CD4-positive, CD25-positive, alpha-beta regulatory T cell (primary cell): Measurements from ENCODE around the gene FUT3. TPM values are rescaled to one million over a fixed set of nuclear protein-coding genes. Genes with fewer than 3 reads are reported as not detected.
A peak's percentile ranks its signal among the peaks of the same experiment; 100 is the strongest.
"Not testable (repeated sequence)": the region's sequence is repeated elsewhere in the genome, so short reads cannot be mapped to it uniquely, and the experiment has no call there.

Experiments
- ATAC-seq, 2 donors: fragments of 150-1000 bp; cut with Tn5 transposase; one replicate each; pipeline ENCODE4 v1.10.0; 2021; ENCODE audit warnings: low read depth in 2 of 2, moderate number of reproducible peaks in 2 of 2, moderate library complexity in 1 of 2
- DNase-seq, 3 donors: peaks; one replicate each; pipeline versions ENCODE4 v3.0.0 to v3.0.0-alpha.2; 2012 to 2022; ENCODE audit warnings: mixed read lengths in 1 of 3
- H3K27ac ChIP-seq: one replicate; pipeline ENCODE4 v1.7.0; 2013; ENCODE audit warnings: mild to moderate bottlenecking, low read length; ENCODE audit not compliant: insufficient read depth, poor library complexity, severe bottlenecking
- H3K27me3 ChIP-seq: one replicate; pipeline ENCODE4 v1.7.0; 2013; ENCODE audit warnings: low read length; ENCODE audit not compliant: control insufficient read depth, insufficient read depth
- H3K36me3 ChIP-seq: one replicate; pipeline ENCODE4 v1.7.0; 2013; ENCODE audit warnings: mild to moderate bottlenecking, low read length, moderate library complexity; ENCODE audit not compliant: control insufficient read depth, insufficient read depth
- H3K4me1 ChIP-seq: 2 replicates; pipeline ENCODE4 v1.7.0; 2013; ENCODE audit warnings: mild to moderate bottlenecking, low read length; ENCODE audit not compliant: insufficient read depth, control insufficient read depth, poor library complexity, severe bottlenecking
- H3K4me3 ChIP-seq: one replicate; pipeline ENCODE4 v1.7.0; 2013; ENCODE audit warnings: low read depth, mild to moderate bottlenecking, low read length, moderate library complexity
- H3K9me3 ChIP-seq, 2 experiments: 1 replicate in 1 of 2; 2 replicates in 1 of 2; pipeline ENCODE4 v1.7.0; 2013; ENCODE audit warnings: low read length in 2 of 2, mild to moderate bottlenecking in 1 of 2, moderate library complexity in 1 of 2; ENCODE audit not compliant: control insufficient read depth in 2 of 2
- H3K27ac Mint-ChIP-seq, 3 donors: one replicate each; pipeline ENCODE4 v1.8.0; 2020 to 2022; ENCODE audit warnings: mild to moderate bottlenecking in 3 of 3, mixed read lengths in 3 of 3, moderate library complexity in 2 of 3
- H3K27me3 Mint-ChIP-seq: one replicate; pipeline ENCODE4 v1.8.0; 2022; ENCODE audit warnings: mild to moderate bottlenecking, mixed read lengths
- H3K36me3 Mint-ChIP-seq: one replicate; pipeline ENCODE4 v1.8.0; 2020; ENCODE audit warnings: mixed read lengths
- H3K4me1 Mint-ChIP-seq, 4 donors: one replicate each; pipeline ENCODE4 v1.8.0; 2020 to 2022; ENCODE audit warnings: mixed read lengths in 4 of 4, mild to moderate bottlenecking in 1 of 4
- H3K4me3 Mint-ChIP-seq, 4 donors: one replicate each; pipeline ENCODE4 v1.8.0; 2020 to 2022; ENCODE audit warnings: mild to moderate bottlenecking in 4 of 4, mixed read lengths in 4 of 4, moderate library complexity in 3 of 4
- H3K9me3 Mint-ChIP-seq, 7 donors: one replicate each; pipeline ENCODE4 v1.8.0; 2020 to 2022; ENCODE audit warnings: mixed read lengths in 7 of 7, mild to moderate bottlenecking in 3 of 7, moderate library complexity in 2 of 7
- polyA plus RNA-seq, 4 donors: library from polyadenylated mRNA; unstranded; fragments of 300-500 nt; fragmentation: Illumina TruSeq; gene quantifications; one replicate each; pipeline ENCODE4 v1.2.3, GENCODE V29; 2021
- total RNA-seq: library from RNA; stranded (reverse); gene quantifications from one replicate; pipeline ENCODE4 v1.2.3, GENCODE V29; 2022

Gene FUT3
- total and polyA plus RNA-seq, 5 donors from 2014 or later, result not detected

DNA sequence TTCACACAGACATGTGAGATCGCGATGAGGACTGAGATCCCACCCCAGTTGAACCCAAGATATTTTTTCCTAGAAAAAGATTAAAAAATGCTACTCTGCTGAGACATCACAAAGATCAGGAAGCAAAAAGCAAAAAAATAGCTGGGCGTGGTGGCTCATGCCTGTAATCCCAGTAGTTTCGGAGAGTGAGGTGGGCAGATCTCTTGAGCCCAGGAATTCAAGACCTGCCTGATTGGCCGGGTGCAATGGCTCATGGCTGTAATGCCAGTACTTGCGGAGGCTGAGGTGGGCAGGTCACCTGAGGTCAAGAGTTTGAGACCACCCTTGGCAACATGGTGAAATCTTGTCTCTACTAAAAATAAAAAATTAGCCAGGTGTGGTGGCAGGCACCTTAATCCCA, 1.1 kb downstream of the FUT3 start:
- Histone ChIP-seq H3K36me3 (no peaks in the 10 kb centered on the region), H3K27ac (no peak overlapping the region), H3K4me3 (no peak overlapping the region), H3K4me1 (no peaks in the 10 kb centered on the region), H3K9me3 (no peaks in the 10 kb centered on the region), H3K27me3 (no peaks in the 10 kb centered on the region)
- no peaks in the 10 kb centered on the region for H3K4me1 Mint-ChIP-seq
- DNase-seq, result no peak
- H3K4me3 Mint-ChIP-seq, result no peak overlapping the region
- peaks cover 5% of the 10 kb centered on the region for H3K27me3 Mint-ChIP-seq
- H3K27ac Mint-ChIP-seq, result no peak overlapping the region
- no peaks in the 10 kb centered on the region for H3K36me3 Mint-ChIP-seq
- no peaks in the 10 kb centered on the region for H3K9me3 Mint-ChIP-seq
- no peak for ATAC-seq

DNA sequence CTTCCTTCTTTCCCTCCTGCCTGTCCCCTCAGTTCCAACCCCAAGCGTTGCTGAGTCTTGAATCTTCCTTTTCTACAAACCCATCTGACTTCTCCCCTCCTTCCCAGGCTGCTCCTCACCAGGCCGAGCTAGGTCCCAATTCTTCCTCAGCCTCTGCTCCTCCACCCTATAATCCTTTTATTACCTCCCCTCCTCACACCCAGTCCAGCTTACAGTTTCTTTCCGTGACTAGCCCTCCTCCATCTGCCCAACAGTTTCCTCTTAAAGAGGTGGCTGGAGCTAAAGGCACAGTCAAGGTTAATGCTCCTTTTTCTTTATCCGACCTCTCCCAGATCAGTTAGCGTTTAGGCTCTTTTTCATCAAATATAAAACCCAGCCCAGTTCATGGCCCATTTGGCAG, 2.6 kb downstream of the FUT3 start:
- not testable (repeated sequence) for H3K36me3 ChIP-seq, H3K4me1 ChIP-seq, H3K4me3 ChIP-seq, H3K27me3 ChIP-seq, H3K27me3 Mint-ChIP-seq, H3K27ac ChIP-seq, H3K9me3 Mint-ChIP-seq, H3K4me1 Mint-ChIP-seq, ATAC-seq, H3K4me3 Mint-ChIP-seq, H3K36me3 Mint-ChIP-seq, H3K9me3 ChIP-seq, DNase-seq, H3K27ac Mint-ChIP-seq

DNA sequence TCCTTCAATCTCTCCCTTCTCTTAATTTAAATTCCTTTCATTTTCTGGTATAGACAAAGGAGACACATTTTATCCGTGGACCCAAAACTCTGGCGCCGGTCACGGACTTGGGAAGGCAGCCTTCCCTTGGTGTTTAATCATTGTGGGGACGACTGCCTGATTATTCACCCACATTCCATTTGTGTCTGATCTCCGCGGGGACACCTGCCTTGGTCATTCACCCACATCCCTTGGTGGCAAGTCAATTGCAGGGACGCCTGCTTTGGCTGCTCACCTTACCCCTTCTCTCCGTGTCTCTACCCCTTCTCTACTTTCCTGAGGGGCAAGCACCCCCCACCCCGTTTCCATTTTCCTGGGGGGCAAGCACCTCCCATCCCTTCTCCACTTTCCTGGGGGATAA, 3.4 kb downstream of the FUT3 start:
- not testable (repeated sequence) for H3K27me3 ChIP-seq, ATAC-seq, H3K4me1 Mint-ChIP-seq, H3K9me3 Mint-ChIP-seq, H3K27ac Mint-ChIP-seq, H3K4me1 ChIP-seq, H3K9me3 ChIP-seq, H3K4me3 ChIP-seq, H3K27ac ChIP-seq, H3K27me3 Mint-ChIP-seq, H3K4me3 Mint-ChIP-seq, H3K36me3 ChIP-seq, DNase-seq, H3K36me3 Mint-ChIP-seq

DNA sequence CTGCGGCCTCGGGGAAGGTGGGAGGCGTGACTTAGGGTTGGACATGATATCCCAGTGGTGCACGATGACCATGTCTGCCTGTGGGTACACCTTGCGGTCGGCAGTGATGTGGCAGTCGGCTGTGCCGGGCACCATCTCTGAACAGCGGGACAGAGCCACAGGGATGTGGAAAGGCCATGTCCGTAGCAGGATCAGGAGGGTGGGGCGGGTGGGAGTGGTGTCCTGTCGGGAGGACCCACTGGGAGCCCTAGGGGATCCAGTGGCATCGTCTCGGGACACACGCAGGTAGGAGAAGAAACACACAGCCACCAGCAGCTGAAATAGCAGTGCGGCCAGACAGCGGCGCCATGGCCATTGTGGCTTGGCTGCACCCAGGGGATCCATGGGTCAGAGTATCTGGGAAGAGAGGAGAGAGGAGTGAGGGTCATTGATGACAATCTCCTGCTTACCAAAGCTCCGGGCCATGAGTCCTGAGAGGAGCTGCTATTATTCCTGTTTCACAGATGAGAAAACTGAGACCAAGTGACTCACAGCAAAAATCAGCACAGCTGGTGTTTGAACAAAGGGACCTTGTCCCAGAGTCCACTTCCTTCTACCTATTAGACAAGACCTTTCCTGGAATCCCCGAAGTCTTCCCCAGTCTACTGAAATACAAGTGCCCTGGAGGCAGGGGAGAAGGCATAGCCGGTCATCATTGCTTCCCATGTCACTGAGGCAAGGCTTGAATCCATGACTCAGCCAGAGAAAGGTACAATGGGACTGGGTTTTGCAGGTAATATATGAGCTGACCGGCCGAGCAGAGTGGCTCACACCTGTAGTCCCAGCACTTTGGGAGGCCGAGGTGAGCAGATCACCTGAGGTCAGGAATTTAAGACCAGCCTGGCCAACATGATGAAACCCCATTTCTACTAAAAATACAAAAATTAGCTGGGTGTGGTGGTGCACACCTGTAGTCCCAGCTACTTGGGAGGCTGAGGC, 6.5 kb downstream of the FUT3 start:
- no peak overlapping the region for H3K4me3 Mint-ChIP-seq
- peaks cover 0 to under 1% (median 0%) of the 10 kb centered on the region in 4 donors for H3K4me1 Mint-ChIP-seq
- no peaks in the 10 kb centered on the region for H3K9me3 Mint-ChIP-seq
- no peaks in the 10 kb centered on the region for H3K27me3 Mint-ChIP-seq
- DNase-seq (no peak), ATAC-seq (no peak)
- Histone ChIP-seq H3K36me3 (no peaks in the 10 kb centered on the region), H3K27ac (no peak overlapping the region), H3K27me3 (no peaks in the 10 kb centered on the region), H3K9me3 (no peaks in the 10 kb centered on the region), H3K4me3 (no peak overlapping the region), H3K4me1 (no peaks in the 10 kb centered on the region)
- no peak overlapping the region for H3K27ac Mint-ChIP-seq
- no peaks in the 10 kb centered on the region for H3K36me3 Mint-ChIP-seq

DNA sequence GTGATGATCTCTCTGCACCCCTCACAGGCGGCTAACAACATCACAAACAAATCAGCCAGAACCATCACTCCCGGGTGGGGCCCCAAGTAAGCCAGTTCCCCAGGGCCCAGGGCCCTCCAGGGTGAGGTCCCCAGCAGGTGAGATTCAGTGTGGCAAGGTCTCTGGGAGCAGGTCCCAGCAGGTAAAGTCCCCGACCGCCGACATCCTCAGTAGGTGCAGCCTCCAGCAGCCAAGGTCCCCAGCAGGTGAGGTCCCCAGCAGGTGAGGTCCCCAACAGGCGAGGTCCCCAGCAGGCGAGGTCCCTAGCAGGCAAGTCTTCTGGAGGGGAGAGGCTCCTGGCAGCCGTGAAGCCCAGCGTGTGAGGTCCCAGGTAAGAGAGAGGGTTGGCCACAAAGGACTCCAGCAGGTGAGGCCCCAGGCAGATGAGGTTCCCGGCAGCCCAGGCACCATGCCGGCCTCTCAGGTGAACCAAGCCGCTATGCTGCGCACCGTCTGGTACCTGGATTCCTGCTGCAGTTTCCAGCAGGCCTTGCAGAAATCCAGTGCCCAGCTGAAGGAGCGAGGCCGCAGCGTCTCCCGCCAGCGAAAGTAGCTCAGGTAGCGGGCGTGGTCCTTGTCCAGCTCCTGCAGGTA, 7.8 kb downstream of the FUT3 start:
- ATAC-seq (no peak), DNase-seq (no peak)
- H3K27me3 Mint-ChIP-seq, result peaks cover 2% of the 10 kb centered on the region
- H3K9me3 ChIP-seq, result no peaks in the 10 kb centered on the region
- H3K27ac Mint-ChIP-seq, result no peak overlapping the region
- no peaks in the 10 kb centered on the region for H3K9me3 Mint-ChIP-seq
- no peaks in the 10 kb centered on the region for H3K4me1 ChIP-seq
- H3K4me1 Mint-ChIP-seq, result peaks cover 0 to 4% (median 0%) of the 10 kb centered on the region in 4 donors
- no peak overlapping the region for H3K4me3 Mint-ChIP-seq
- no peaks in the 10 kb centered on the region for H3K36me3 ChIP-seq
- H3K27ac ChIP-seq, result no peak overlapping the region
- H3K36me3 Mint-ChIP-seq, result no peaks in the 10 kb centered on the region
- no peaks in the 10 kb centered on the region for H3K27me3 ChIP-seq
- H3K4me3 ChIP-seq, result no peak overlapping the region

DNA sequence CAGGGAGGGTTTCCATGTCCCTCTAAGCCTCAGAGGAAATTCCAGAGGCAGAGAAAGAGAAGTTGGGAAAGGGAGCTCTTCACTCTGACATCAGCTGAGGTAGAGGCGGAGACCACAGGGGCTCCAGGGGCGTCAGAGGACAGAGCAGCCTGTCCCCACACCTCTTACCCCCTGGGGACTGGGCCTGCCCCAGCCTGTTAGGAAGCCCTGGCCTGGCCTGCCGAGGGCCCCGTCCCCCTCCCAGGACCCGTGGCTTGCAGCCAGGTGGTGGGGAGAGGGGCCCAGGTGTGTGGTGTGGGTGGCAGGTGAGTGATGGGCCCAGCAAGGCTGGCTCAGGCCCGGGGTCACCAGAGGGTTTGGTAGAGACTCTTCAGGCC, 9.5 kb downstream of the FUT3 start:
- not testable (repeated sequence) for H3K4me1 Mint-ChIP-seq, H3K36me3 Mint-ChIP-seq, H3K27ac Mint-ChIP-seq, H3K4me1 ChIP-seq, H3K27ac ChIP-seq, H3K36me3 ChIP-seq, H3K9me3 ChIP-seq, DNase-seq, H3K27me3 ChIP-seq, H3K9me3 Mint-ChIP-seq, H3K4me3 ChIP-seq, H3K4me3 Mint-ChIP-seq, ATAC-seq
- peaks cover 11% of the 10 kb centered on the region for H3K27me3 Mint-ChIP-seq

DNA sequence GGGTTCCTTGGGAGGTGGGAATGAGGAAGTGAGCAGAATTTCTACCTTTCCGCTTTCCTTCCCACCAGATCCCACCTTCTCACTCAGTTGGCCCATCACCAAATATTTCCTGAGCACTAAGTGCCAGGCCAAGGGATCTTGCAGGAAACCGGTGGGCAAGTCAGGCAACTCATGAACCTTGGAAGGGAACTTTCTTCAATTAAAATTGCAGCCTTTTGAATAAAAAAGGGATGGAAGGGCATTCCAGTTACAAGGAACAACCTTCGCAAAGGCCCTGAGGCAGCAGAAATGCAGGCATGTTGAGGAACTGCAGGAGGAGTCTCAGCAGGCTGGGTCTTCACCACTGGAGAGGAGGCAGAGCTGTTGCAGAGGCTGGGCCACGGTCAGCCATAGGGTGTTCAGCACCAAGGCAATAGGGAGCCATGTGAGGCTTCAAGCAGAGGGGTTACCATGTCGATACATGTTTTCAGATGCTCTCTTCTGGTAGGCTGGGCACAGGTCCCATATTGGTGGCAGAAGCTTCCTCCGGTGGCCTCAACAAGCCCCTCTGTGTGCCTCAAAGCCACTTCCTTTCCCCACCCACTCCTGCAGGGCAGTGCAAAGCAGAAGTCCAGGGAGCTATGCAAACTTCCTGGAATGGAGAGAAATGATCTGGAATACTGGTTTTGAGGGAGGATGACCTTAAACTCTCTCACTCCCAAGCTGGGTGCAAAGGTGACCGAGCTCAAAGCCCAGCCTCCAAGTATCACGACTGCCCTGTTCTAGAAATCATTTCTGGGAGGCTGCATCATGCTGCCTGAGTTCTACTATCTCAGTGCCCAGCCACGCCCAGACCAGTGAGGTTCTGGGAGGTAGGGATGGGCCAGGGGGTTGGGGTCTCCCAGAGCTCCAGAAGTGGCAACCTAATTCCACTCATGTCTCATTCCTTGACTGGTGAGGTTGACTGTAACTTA, 11.9 kb downstream of the FUT3 start, which contains the start of gene FUT6:
TSS of gene FUT6 (minus strand) at position 638 of the 953 bp plus-strand sequence. CDS start 7,135 bp downstream, outside the sequence.
- Histone ChIP-seq H3K9me3 (no peaks in the 10 kb centered on the region), H3K36me3 (no peaks in the 10 kb centered on the region), H3K27ac (no peak within 1 kb of the TSS), H3K4me1 (no peaks in the 10 kb centered on the region), H3K4me3 (no peak within 1 kb of the TSS), H3K27me3 (no peaks in the 10 kb centered on the region)
- Mint-ChIP-seq H3K36me3 (no peaks in the 10 kb centered on the region), H3K4me3 (no peak within 1 kb of the TSS), H3K4me1 (peaks cover 0 to 5% (median 0%) of the 10 kb centered on the region in 4 donors), H3K27ac (peak within 1 kb of the TSS in 1 of 3 donors; percentile 58), H3K9me3 (peaks cover 0 to 2% (median 0%) of the 10 kb centered on the region in 7 donors), H3K27me3 (peaks cover 16% of the 10 kb centered on the region)
- ATAC-seq (no peak), DNase-seq (no peak)
